HG03469 (cell line): Measurements from ENCODE around the gene TMEM39A.

ENCODE experiments used
- ATAC-seq: cut with Tn5 transposase; IDR thresholded peaks from one replicate; pipeline ENCODE4 v1.9.1; 2021; ENCODE audit warnings: mild to moderate bottlenecking, moderate library complexity, moderate number of reproducible peaks; ENCODE audit not compliant: unreplicated experiment

Gene TMEM39A

DNA sequence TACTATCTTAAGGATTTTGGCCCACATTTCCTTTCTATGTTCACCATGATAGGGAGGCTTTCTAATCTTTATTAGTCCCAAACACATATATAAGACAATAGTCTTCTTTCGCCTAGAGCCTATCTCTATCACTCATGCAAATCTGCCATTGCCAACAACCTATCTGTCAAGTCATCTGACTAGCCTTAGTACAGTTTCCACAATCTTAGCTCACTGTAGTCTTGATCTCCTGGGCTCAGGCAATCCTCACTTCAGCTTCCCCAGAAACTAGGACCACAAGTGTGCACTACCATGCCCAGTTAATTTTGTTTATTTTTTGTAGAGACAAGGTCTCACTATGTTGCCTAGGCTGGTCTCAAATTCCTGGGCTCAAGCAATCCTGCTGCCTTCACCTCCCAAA, 6.9 kb downstream of the TMEM39A start:
- ATAC-seq = no peak

DNA sequence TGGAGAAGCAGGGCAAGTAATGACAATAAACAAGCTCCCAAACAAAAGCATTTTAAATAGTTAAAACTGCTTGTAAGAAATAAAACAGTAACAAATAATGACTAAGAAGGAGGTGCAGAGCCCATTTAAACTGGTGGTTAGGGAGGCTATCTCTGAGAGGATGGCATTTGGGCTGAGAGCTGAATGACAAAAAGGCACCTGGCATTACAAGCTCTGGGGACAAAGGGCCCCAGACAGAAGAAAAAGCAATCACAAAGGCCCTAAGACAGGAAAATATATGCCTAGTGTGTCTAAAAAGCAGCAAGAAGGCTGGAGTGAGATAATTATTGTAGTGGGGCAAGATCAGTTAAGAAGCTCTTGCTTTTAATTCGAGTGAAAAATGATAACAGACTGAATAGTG, 9.6 kb downstream of the TMEM39A start:
- ATAC-seq = no peak

DNA sequence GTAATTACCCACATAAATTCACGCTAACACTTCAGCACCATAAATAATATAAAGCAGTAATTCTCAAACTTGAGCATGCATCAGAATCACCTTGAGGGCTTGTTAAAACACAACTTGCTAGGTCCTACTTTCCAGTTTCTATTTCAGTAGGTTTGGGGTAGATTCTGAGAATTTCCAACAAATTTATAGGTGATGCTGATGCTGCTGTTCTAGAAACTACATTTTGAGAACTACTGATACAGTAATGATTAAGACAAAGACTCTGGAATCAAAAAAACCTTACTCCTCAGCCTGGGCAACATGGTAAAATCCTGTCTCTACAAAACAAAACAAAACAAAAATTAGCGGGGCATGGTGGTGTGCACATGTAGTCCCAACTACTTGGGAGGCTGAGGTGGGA, 18.8 kb downstream of the TMEM39A start:
- ATAC-seq = no peak

DNA sequence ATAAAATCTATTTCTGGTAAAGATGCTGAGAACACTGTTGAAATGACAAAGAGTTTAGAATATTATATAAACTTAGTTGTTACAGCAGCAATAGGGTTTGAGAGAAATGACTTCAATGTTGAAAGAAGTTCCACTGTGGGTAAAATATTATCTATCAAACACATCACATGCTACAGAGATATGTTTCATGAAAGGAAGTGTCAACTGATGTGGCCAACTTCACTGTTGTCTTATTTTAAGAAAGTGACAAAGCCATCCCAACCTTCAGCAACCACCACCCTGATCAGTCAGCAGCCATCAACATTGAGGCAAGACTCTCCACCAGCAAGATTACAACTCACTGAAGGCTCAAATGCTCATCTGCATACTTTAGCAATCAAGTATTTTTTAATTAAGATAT, 20.2 kb downstream of the TMEM39A start:
- no peak for ATAC-seq

DNA sequence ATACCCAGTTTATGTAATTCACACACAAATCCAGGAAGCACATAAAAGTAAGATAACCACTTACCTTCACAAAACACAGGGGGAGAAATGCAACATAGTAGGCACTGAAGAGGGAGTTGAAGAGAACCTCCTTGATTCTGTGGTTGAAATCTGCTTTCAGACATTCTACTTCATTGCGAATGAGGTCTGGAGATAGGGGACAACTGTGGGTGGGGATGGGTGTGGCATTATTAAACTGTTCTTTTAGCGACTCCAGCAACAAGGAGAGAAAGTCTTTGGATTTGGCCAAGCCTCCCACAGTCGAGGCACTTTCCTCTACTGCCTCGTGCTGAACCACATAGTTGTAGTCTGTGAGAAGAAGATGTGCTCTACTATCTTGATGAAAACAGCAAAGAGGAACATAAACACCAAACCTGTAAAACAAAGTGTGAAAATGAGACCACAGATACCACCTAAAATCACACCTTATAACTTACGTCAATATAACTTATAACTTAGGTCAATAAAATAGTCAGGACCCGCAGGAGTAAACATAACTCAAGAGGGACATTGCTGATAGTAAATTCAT, 25.6 kb downstream of the TMEM39A start:
- no peak for ATAC-seq

DNA sequence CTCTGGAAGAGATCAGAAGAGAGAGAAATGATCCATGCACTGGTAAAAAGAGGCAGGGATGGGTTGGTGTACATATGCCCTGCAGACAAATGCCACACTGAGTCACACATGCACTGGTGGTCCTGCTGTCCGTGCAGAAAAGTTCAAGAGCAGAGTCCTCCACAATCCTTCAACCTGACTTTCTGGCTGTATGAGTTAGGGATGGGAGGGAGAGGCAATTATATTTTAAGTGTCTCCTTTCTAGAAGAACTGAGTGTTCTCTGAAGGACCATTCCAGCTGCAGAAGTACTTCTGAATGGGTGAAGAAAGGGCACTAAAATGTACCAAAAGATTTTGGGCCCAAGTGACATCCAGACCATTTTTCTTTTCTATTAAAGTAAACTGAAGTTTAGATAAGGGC, 26.4 kb downstream of the TMEM39A start:
- no peak for ATAC-seq

DNA sequence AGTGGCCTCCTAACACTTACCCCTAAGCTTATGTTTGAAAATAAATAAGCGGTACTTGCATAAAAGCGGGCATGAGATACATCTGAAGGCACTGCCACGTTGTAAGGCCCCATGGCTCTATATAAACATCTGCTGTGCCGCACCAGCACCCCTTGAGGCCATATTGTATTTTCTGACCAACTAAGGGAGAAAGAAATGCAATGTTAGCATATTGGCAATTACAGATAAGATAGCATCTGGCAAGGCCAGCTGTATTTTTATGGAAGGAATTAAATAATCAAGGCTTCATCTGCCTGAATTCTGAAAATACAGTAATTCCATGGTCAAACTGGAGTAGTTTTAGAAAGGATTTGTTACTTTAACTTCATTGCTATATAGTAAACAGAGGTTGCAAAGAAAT, 28.7 kb downstream of the TMEM39A start:
- no peak for ATAC-seq

DNA sequence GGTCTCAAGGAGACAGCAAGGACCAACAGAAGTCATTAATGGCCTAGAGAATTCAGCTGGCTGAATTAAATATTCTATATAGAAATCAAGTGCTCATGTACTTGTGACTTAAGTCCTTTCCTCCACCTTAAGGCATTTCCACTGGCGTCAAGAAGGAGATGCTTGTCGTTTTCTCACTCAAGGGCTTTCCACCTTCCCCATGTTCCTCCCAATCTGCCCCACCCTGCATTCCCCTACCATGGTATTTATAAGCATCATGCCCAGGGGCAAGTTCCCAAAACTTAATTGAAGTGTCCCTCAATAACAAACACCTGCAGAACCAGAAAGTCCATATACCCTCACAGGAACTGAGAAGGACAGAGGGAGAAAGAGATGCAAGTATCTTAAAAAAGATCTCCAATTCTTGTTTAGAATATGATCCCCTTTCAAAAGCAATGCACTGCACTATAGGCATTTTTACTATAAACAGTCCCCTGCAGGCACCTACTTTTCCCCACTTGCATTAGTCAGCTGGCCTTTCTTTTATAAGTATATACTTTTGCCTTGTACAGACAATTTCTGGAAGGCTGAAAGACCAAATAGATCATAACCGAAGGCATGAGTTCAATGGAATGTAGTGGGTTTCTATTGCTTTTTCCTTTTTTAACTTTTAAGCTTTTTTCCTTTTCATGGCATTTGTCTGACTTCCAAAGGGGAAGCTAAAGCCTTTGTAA, 29.6 kb downstream of the TMEM39A start:
- no peak for ATAC-seq

DNA sequence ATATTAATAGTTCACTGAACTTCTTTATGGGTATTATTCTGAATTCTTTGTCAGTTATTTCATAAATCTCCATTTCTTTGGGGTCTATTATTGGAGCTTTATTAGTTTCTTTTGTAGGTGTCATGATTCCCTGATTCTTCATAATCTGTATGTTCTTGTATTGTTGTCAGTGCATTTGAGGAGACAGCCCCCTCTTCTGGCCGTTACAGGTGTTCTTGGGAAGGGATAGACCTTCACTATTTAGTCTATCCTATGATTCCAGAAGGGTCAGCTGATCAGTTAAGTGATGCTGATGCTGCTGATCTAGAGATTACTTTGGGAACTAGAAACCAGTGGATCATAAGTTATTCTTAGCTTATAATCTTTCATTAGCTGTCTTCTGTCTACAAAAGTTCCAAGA, 34.9 kb downstream of the TMEM39A start:
- no peak for ATAC-seq

DNA sequence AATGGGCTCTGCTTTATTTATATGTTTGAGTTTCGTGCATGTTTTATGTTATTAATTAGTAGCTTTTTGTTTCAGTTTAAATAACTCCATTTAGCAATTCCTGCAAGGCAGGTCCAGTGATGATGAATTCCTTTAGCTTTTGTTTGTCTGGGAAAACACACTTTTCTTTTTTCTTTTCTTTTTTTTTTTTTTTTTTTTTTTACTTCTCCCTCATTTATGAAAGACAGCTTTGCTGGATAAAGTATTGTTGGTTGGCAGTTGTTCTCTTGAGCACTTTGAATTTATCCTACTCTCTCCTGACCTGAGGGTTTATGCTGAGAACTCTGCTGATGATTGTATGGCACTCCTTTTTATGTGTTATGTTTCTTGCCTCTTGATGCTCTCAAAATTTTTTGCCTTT, 35.7 kb downstream of the TMEM39A start:
- no peak for ATAC-seq

DNA sequence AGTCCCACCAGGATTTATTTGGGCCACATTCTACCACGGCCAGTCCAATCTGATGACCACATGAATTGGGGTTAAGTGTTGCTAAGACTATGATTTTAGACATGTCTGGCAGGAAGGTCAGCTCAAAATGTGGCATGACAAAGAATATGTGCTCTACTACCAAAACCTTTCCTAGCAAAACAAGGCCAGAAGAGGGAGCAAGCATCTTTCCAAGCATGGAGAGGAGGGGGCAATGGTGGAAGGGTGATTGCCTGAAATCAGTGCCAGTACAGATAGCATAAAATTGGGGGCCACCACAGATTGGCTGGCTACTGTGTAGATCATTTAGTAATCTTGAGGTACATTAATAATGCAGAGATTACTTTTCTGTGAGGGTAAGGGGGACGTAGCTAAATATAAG, 43.2 kb downstream of the TMEM39A start:
- no peak for ATAC-seq

DNA sequence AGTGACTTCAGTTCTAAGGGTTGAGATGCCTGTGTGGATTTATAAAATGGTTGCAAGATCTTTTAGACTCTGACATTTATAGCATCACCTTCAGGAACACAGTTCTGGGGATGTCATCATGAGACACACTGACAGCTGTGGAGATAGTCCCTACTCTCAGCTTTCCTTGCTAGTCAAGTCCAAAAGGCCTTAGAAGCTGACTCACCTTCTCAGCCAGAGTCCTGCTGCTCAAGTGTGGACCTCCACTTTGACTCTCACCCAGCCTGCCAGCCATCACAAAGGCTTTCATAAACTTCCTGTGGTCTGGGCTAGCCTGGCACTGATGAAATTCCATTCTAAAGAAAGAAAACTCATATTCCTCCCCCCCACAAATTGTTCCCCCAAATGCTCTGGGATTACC, 44.8 kb downstream of the TMEM39A start:
- no peak for ATAC-seq

DNA sequence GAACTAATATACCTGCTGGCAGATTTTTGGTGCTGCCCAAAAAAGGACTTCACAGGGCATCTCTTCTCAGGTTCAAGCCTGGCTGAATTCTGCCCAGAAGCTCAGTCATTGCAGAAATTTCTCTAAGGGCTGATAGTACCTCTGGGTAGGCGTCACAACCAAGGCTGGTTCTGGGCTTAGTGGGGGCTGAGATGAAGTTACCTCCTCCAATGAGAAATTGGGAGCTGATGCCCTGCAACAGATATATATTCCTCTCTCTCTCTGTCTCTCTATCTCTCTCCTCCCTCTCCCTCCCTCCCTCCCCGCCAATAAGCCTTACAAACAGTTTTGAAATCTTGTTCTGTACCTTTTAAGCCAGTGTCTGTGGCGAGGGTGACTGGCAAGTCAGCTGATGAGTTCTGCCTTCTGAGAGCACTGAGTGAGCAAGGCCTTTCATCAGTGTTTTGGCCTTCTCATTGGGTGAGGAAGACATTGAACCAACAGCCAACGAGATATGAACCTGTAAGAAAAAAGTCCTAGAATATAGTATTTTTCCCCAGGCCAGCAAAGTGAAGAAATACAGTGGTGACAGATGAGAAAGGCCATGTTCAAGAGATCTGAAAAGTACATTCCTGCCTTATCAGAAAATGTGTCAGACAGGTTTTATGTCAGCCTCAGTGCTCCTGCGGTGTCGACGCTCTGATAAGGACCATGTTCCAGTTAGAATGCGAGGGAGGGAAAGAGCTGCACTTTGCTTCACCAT, 45.5 kb downstream of the TMEM39A start:
- ATAC-seq = no peak

DNA sequence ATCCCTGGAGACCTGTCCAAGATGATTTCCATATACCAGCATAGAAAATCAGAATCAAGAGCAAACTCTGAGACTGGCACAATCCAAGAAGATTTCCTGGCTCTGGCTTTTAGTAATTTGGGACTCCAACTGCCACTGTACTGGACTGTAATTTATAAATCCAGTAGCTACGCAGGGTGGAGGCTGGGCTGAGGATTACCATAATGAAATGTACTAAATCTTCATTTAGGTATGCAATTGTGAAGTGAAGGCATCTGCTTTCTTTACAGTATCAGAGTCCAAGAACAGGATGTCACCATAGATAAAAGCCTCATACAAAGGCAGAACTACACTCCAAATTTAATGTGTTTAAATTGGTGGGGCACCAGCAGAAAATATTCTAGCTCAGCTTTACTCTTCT, 46.5 kb downstream of the TMEM39A start:
- ATAC-seq = no peak

DNA sequence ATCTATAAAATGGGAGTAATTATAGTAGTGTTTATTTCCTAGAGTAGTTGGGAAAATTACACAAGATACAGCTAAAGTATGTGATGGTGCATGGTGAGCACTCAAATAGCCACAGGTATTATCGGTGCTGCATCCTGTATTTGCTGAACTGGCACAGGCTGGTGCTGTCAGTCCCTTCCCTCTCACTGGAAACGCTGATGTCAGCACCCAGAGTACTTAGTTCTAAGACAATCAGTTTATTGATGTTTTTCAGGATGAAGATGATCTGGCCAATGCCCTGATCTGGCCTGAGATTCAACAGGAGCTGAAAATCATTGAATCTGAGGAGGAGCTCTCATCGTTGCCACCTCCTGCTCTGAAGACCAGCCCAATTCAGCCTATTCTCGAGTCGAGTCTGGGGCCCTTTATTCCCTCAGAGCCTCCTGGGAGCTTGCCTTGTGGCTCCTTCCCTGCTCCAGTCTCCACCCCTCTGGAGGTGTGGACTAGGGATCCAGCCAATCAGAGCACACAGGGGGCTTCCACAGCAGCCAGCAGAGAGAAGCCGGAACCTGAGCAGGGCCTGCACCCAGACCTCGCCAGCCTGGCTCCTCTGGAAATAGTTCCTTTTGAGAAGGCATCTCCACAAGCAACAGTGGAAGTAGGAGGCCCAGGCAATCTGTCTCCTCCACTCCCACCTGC, 49.7 kb downstream of the TMEM39A start:
- no peak for ATAC-seq

DNA sequence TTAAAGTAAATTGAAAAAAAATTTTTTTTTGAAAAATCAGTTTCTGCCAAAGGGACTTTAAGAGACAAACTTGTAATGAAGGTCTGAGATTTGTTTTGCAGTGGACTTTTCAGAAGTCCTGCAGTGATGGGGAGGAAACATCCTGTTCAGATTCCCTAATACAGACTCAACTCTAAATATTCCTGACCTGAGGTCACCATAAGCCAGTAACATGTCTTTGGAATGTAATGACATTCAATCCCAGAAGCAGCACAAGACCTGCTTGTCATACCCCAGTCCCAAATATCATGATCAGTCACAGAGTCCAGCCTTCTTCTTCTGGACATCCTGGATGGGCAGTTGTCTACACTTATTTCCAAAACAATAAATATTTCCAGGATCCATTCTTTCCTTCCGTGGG, 53.6 kb downstream of the TMEM39A start:
- ATAC-seq = no peak

DNA sequence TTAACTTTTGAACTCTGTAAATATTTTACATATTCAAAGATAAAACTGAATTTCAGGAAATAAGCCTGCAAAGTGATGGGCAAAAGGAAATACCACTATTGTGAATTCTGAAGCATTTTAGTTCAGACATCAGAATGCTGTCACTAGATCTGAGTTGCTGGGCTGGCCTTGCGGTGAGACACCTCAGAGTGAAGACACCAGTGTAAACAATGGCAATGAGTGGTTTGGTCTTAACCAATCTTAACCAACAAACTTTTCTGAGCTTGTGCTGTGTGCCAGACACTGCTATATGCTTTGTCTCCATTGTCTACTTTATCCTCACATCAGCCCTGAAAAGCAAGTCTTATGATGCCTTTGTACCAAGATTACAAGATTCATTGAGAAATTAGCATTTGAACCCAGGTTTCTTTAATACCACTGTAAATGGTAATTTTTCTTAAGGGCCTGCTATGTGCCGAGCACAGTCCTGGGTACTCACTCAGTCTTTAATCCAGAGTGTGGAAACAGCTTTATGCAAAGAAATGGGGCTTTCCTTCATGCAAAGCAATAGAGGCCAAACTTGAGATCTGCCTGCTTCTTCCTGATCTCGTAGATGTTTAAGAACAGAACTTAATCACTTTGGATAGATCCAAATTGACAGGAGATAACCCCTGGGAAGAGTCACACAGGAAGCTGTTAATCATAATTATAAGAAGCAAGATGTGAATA, 55.0 kb downstream of the TMEM39A start:
- peak; percentile 46 for ATAC-seq

DNA sequence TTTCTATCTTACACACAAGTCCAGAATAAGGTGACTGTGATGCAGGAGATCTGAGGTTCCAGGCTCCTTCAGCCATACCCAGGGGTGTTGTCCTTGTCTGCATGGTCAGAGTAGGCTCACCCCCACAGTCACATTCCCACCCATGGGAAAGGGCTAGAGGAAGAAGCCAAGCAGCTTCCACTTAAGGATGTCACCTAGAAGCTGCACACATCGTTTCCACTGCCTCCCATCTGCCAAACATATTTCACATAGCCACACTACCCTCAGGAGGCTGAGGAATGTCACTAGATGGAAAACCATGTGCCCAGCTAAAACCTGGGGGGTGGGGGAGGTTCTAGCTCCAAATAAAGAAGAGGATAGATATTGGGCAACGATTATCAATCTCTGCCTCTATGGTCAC, 58.1 kb downstream of the TMEM39A start:
- ATAC-seq = no peak

DNA sequence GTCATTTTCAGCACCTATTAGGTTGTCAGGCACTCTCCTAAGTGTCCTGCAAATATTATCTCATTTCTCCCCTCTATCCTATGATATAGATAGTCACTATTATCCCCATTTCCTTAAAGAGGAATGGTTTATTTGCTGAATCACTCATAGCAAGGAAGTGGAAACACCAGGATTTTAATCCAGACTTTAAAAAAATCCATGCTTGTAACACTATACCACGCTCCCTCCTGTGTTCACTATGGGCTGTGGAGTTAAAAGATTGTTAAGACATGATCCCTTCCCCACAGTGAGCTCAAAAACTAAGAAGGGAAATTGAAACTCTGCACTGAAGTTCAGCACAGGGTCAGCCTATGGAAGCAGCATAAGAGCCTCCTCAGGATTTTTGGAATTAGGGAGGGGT, 60.2 kb downstream of the TMEM39A start:
- no peak for ATAC-seq

DNA sequence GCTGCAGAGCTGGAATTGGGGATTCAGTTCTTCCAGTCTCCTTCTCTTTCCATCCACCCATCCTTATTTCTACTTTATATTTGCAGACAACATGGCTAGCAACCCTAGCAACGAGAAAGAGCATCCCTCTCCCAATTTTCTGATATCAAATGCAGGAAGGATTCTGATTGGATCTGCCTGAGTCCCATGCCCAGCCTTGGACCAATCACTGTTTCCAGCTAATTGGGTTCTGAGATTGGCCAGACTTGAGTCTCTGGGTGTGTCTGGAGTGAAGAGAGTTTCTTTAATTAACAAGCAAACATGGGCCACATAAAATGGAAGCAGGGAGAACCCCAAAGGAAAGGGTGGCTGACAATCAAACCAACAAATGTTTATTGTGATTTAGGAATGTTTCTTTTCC, 60.6 kb downstream of the TMEM39A start:
- no peak for ATAC-seq
